Neural crest cell (in vitro differentiated cells): Measurements from ENCODE around the gene LPP. TPM values are rescaled to one million over a fixed set of nuclear protein-coding genes. Genes with fewer than 3 reads are reported as not detected.

Experiments used
- DNase-seq: peaks from one replicate; pipeline ENCODE4 v3.0.0; 2021; ENCODE audit warnings: low read depth, mixed read lengths, low spot score
- H3K27ac Mint-ChIP-seq: one replicate; pipeline ENCODE4 v1.8.0; 2021; ENCODE audit warnings: mild to moderate bottlenecking, mixed read lengths; ENCODE audit not compliant: unreplicated experiment
- H3K27me3 Mint-ChIP-seq: 2 replicates; pipeline ENCODE4 v1.8.0; 2021; ENCODE audit warnings: low read depth, mild to moderate bottlenecking, mixed read lengths
- H3K36me3 Mint-ChIP-seq: 2 replicates; pipeline ENCODE4 v1.8.0; 2021; ENCODE audit warnings: low read depth, mild to moderate bottlenecking, mixed read lengths
- H3K4me1 Mint-ChIP-seq: 2 replicates; pipeline ENCODE4 v1.8.0; 2021; ENCODE audit warnings: mixed read lengths
- H3K4me3 Mint-ChIP-seq: one replicate; pipeline ENCODE4 v1.8.0; 2021; ENCODE audit warnings: mild to moderate bottlenecking, mixed read lengths
- H3K9me3 Mint-ChIP-seq: 2 replicates; pipeline ENCODE4 v1.8.0; 2021; ENCODE audit warnings: mixed read lengths
- total RNA-seq: library from RNA; stranded (reverse); gene quantifications from 2 replicates; pipeline ENCODE4 v1.2.1, GENCODE V29; 2021
- TF ChIP-seq, protein P1 (sequence below): fragments of 200-600 bp; sonication (generic); conservative IDR thresholded peaks from 2 replicates; pipeline ENCODE4 v1.5.0; 2021; ENCODE audit warnings: antibody characterized with exemption, mild to moderate bottlenecking

LPP gene
- total RNA-seq, 1 donor from 2014 or later = 38.7 TPM

DNA sequence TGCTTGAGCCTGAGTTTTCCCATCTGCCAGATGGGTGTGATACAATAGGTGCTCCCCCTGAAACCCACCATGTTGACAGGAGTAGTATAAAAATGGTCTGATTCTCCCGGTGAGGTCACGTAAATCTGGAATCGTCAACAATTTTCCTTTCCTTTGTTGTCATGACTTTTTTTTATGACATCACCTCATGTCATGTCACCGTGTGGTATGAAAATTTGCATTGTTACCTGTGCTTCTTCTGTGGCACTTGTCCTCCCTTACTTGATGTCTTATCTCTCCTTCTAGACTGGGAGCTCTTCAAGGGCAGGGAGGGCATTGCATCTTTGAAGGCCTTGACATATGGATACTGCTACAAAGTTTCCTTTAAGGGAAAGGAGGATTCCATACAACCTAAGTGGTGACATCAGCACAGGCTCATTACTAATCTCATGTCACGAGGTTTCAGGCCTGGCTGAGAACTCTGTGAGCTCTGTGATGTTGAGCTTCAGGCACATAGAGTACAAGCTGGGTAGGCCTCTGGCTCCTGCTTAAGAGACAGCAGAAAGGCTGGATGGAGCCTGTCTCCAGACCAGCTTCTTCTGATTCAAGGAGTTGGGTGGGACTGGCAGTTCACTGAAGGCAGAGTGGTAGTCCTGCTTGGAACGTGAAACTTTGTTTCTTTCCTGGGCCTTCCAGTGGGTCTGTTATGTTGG lies 66.3 kb downstream of the LPP start:
- no peak for DNase-seq
- Mint-ChIP-seq H3K4me1 (peaks cover 13% of the 10 kb centered on the region), H3K27me3 (no peaks in the 10 kb centered on the region), H3K4me3 (no peak overlapping the region), H3K36me3 (peaks cover 13% of the 10 kb centered on the region), H3K9me3 (peaks cover 2% of the 10 kb centered on the region), H3K27ac (no peak overlapping the region)
- TF ChIP-seq, protein P1, sequence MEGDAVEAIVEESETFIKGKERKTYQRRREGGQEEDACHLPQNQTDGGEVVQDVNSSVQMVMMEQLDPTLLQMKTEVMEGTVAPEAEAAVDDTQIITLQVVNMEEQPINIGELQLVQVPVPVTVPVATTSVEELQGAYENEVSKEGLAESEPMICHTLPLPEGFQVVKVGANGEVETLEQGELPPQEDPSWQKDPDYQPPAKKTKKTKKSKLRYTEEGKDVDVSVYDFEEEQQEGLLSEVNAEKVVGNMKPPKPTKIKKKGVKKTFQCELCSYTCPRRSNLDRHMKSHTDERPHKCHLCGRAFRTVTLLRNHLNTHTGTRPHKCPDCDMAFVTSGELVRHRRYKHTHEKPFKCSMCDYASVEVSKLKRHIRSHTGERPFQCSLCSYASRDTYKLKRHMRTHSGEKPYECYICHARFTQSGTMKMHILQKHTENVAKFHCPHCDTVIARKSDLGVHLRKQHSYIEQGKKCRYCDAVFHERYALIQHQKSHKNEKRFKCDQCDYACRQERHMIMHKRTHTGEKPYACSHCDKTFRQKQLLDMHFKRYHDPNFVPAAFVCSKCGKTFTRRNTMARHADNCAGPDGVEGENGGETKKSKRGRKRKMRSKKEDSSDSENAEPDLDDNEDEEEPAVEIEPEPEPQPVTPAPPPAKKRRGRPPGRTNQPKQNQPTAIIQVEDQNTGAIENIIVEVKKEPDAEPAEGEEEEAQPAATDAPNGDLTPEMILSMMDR = no peak

DNA sequence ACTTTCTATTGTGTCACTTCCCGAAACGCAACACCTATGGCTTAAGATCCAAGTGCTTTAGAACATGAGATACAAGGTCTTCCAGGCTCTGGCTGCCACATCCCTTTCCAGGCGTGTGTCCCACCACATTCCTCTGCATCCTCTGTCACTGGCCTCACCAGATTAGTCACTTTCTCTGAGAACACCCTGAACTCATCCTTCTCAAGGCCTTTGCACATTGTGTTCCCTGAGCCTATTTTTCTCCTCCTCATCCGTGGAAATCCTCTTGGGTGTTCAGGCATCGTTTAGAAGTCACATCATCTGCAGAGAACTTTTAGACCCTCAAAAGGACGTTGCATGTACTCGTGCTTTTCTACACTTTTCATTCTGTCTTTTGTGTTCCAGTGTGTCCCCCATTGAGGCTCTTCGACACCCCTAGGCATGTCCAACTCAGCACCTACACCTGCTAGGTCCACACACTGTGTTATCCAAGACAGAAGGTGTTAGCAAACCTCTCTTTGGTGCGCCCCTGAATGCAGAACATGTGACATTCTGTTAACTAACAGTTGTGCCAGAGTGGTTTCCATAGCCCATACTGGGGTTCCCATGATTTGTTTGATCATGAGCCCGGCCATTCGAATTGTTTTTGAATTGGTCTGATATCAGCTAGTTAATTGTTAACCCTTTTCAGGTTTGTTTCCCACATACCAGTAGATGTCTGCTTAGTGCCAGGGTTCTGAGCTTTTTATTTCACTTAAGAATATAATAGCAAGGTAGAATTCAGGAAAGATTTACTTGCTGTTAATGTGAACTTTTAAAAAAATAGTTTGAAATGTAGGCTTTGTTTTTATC lies 67.2 kb downstream of the LPP start:
- Mint-ChIP-seq H3K27me3 (no peaks in the 10 kb centered on the region), H3K27ac (no peak overlapping the region), H3K36me3 (peaks cover 13% of the 10 kb centered on the region), H3K4me3 (no peak overlapping the region), H3K9me3 (peaks cover 2% of the 10 kb centered on the region), H3K4me1 (peaks cover 13% of the 10 kb centered on the region)
- no peak for DNase-seq
- TF ChIP-seq, protein P1 = no peak

DNA sequence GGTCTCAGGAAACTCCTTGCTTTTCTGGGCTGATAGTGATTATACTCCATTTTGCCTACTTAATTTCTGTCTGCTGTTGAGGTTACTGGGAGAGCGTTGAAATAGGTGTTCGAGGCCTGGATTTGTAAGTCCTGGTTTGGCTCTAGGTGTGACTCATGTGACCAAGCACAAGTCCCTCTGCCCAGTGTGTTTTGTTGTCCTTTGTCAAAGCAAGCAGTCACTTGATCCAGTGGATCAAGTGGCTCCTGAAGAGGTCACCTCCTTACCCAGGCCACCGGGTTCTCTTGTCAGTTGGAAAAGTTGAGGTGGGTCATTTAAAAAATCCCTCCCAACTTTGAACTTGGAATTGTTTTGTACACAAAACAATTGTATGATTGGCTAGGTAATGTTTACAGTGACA lies 70.0 kb downstream of the LPP start:
- DNase-seq = no peak
- H3K9me3 Mint-ChIP-seq = peaks cover 2% of the 10 kb centered on the region
- TF ChIP-seq, protein P1 = no peak
- H3K27me3 Mint-ChIP-seq = no peaks in the 10 kb centered on the region
- no peak overlapping the region for H3K4me3 Mint-ChIP-seq
- H3K4me1 Mint-ChIP-seq = no peaks in the 10 kb centered on the region
- no peak overlapping the region for H3K27ac Mint-ChIP-seq
- H3K36me3 Mint-ChIP-seq = peaks cover 16% of the 10 kb centered on the region

DNA sequence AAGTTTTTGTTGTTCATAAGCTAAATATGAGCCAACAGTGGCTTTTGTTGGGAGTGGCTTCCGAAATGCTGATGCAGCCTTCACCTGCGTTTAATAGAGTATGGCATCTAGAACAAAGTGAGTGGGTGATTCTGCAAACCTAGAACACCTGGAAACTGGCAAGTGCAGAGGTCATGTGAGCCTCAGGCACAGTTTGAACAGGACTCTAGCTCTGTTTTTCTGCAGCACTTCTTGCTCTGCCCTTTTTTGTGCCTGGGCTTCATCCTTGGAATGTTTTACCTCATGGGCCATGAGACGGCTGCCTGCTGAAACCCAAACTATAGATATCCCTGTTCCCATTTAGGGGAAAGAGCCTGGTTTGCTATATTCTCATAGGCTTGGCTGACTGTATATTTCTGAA lies 73.5 kb downstream of the LPP start:
- H3K27me3 Mint-ChIP-seq = no peaks in the 10 kb centered on the region
- H3K36me3 Mint-ChIP-seq = peaks cover 14% of the 10 kb centered on the region
- no peak overlapping the region for H3K4me3 Mint-ChIP-seq
- H3K27ac Mint-ChIP-seq = no peak overlapping the region
- DNase-seq = no peak
- peaks cover 2% of the 10 kb centered on the region for H3K9me3 Mint-ChIP-seq
- no peaks in the 10 kb centered on the region for H3K4me1 Mint-ChIP-seq
- TF ChIP-seq, protein P1 = no peak

DNA sequence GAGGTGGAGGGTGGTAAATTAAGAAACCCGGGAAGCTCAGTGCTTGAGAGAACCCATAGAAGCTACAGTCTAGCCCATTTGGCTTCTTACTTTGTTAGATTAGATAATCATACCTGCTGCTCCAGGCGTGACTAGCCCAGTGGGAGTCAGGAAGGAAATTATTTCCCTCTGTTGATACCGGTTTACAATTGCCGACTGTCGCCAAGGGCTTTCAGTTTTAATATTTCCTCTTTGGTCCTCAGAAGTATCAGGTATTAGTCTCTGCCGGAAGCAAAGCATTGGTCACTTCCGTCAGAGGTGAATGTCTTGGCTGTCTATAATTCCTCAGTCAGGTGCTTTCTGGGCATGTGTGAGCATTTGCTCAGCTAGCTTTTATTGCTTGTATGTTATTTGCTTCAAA lies 75.2 kb downstream of the LPP start:
- no peak overlapping the region for H3K27ac Mint-ChIP-seq
- H3K36me3 Mint-ChIP-seq = peaks cover 11% of the 10 kb centered on the region
- H3K4me3 Mint-ChIP-seq = no peak overlapping the region
- TF ChIP-seq, protein P1 = no peak
- no peak for DNase-seq
- peaks cover under 1% of the 10 kb centered on the region for H3K4me1 Mint-ChIP-seq
- peaks cover 2% of the 10 kb centered on the region for H3K9me3 Mint-ChIP-seq
- no peaks in the 10 kb centered on the region for H3K27me3 Mint-ChIP-seq
